Mucosa of descending colon (tissue), 3 donors: Measurements from ENCODE around the gene PLD1. TPM values are rescaled to one million over a fixed set of nuclear protein-coding genes. Genes with fewer than 3 reads are reported as not detected.

ENCODE experiments used
- ATAC-seq: fragments of 200-7000 bp; cut with Tn5 transposase; one replicate; pipeline ENCODE4 v1.9.1; 2020; ENCODE audit warnings: mild to moderate bottlenecking, moderate library complexity
- DNase-seq, 3 donors: peaks; one replicate each; pipeline ENCODE4 v3.0.0-alpha.2; 2020
- H3K36me3 ChIP-seq: fragments of 200-600 bp; one replicate; pipeline ENCODE4 v1.8.0; 2021; ENCODE audit warnings: low read depth, mild to moderate bottlenecking
- H3K4me1 ChIP-seq: fragments of 200-600 bp; one replicate; pipeline ENCODE4 v1.8.0; 2021; ENCODE audit warnings: low read depth, mild to moderate bottlenecking
- H3K4me3 ChIP-seq: fragments of 200-600 bp; one replicate; pipeline ENCODE4 v1.8.0; 2021; ENCODE audit warnings: mild to moderate bottlenecking
- H3K9me3 ChIP-seq: fragments of 200-600 bp; one replicate; pipeline ENCODE4 v1.8.0; 2021; ENCODE audit warnings: mild to moderate bottlenecking
- CTCF ChIP-seq: fragments of 200-600 bp; IDR thresholded peaks from one replicate; pipeline ENCODE4 v1.8.0; 2022; ENCODE audit warnings: antibody characterized with exemption, mild to moderate bottlenecking
- intact Hi-C, 2 donors: fragments of 100-400 bp; cut with DNase I in 1 of 2; cut with micrococcal nuclease in 1 of 2; formaldehyde crosslinking; loops; one replicate each; pipeline versions ENCODE4 v1.11.0 to v1.11.1; 2022; cut with DNase I, micrococcal nuclease
- total RNA-seq, 3 donors: library from RNA; stranded (reverse); fragmentation: NEBNext Ultra II Directional in 2 of 3; extraction: Animal tissue kit (Norgen Biotek cat#: 25700) in 2 of 3; gene quantifications; one replicate each; pipeline versions ENCODE4 v1.2.1 to v1.2.4, GENCODE V29; 2021 to 2023
- donor health status: DM: no; HTN: no; CAD: no; lungs with moderate emphysema.
- donor health status: DM: no; HTN: no; CAD: no.
- donor health status: DM: no; HTN: yes; CAD: no.

PLD1 gene
- total RNA-seq, 3 donors from 2014 or later = 46.6 to 105 (median 65.1) TPM

GRCh38 chr3:171835116-171835515, 24.8 kb upstream of the PLD1 start:
- Histone ChIP-seq H3K4me1 (no peaks in the 10 kb centered on the region), H3K9me3 (no peaks in the 10 kb centered on the region), H3K36me3 (no peaks in the 10 kb centered on the region), H3K4me3 (no peak overlapping the region)
- TF ChIP-seq CTCF = no peak
- ATAC-seq (no peak), DNase-seq (no peak)
- intact Hi-C loops = no loop called here

GRCh38 chr3:171834461-171834801, 24.1 kb upstream of the PLD1 start:
- no peaks in the 10 kb centered on the region for H3K4me1 ChIP-seq
- intact Hi-C loops = no loop called here
- H3K4me3 ChIP-seq = no peak overlapping the region
- no peaks in the 10 kb centered on the region for H3K36me3 ChIP-seq
- TF ChIP-seq CTCF = no peak
- DNase-seq (no peak), ATAC-seq (no peak)
- no peaks in the 10 kb centered on the region for H3K9me3 ChIP-seq

- intact Hi-C loops = no loop called here
- no peaks in the 10 kb centered on the region for H3K36me3 ChIP-seq
- H3K4me1 ChIP-seq = no peaks in the 10 kb centered on the region
- H3K4me3 ChIP-seq = no peak overlapping the region
- DNase-seq = no peak
- peak; percentile 55 for ATAC-seq
- no peaks in the 10 kb centered on the region for H3K9me3 ChIP-seq
- no peak for TF ChIP-seq CTCF
Measured at GRCh38 chr3:171833789-171834460, 23.6 kb upstream of the PLD1 start.

GRCh38 chr3:171832989-171833388, 22.7 kb upstream of the PLD1 start:
- Histone ChIP-seq H3K4me3 (no peak overlapping the region), H3K9me3 (no peaks in the 10 kb centered on the region), H3K36me3 (no peaks in the 10 kb centered on the region), H3K4me1 (no peaks in the 10 kb centered on the region)
- no peak for TF ChIP-seq CTCF
- intact Hi-C loops = no loop called here
- no peak for DNase-seq
- ATAC-seq = no peak

- TF ChIP-seq CTCF = no peak
- intact Hi-C loops = no loop called here
- no peaks in the 10 kb centered on the region for H3K4me1 ChIP-seq
- no peaks in the 10 kb centered on the region for H3K36me3 ChIP-seq
- H3K4me3 ChIP-seq = no peak overlapping the region
- no peaks in the 10 kb centered on the region for H3K9me3 ChIP-seq
- ATAC-seq (no peak), DNase-seq (no peak)
Measured at GRCh38 chr3:171831936-171832335, 21.7 kb upstream of the PLD1 start.

- Histone ChIP-seq H3K36me3 (no peaks in the 10 kb centered on the region), H3K9me3 (no peaks in the 10 kb centered on the region), H3K4me3 (no peak overlapping the region), H3K4me1 (no peaks in the 10 kb centered on the region)
- DNase-seq (no peak), ATAC-seq (no peak)
- intact Hi-C loops = no loop called here
- TF ChIP-seq CTCF = no peak
Measured at GRCh38 chr3:171830518-171830875, 20.2 kb upstream of the PLD1 start.
